Measurements from ENCODE around the gene TBC1D2. TPM values are rescaled to one million over a fixed set of nuclear protein-coding genes. Genes with fewer than 3 reads are reported as not detected.
A peak's percentile ranks its signal among the peaks of the same experiment; 100 is the strongest.

Gene TBC1D2
- total and polyA plus RNA-seq, 2 of the 13 experiments (the other 11 are each of a cell fraction or from before 2014, with no cell fraction given): 2.0 to 2.8 TPM

DNA sequence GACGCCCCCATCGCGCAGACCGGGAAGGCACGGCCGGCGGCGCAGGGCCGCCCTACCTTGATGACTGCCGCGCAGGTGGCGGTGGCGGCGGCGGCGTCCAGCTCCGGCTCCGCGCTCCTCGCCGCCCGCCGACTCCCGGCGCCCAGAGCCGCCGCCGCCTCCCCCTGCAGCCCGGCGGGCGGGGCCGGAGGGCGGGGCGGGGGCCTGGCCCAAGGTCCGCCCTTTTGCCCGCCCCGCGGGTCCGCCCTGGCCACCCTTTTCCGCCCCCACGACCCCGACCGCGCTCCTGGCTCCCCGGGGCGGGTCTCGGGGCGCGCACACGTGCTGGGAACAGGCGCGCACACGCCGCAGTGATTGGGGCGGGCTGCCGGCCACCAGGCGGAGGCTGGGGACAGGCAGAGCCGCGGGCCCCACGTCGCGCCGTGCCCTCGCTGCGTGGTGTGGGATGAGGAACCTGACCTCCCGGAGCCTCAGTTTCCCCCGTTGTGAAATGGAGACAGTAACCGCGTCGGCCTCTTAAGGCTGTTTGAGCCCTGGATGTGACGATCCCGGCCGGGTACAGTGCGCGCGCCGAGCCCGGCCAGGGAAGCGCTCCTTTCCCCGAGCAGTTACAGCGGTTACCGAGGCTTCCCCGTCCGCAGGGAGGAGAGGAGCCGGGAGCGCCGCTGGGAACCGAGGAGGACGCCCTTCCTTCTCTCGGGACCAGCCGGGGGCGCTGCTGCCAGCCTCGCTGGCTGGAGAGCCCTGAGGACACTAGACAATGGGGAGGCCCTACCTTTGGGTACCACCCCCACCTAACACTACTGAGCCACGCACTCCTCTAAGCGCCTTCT, 62.7 kb downstream of the TBC1D2 start, which contains the start of gene CORO2A (continued):
- TF ChIP-seq RFXAP (CRISPR knock-in tag; IDR thresholded peaks at IDR 0.05; ENCODE audit: borderline replicate concordance) (peak; percentile 82), HMG20A (CRISPR knock-in tag; IDR thresholded peaks at IDR 0.05; ENCODE audit: borderline replicate concordance) (no peak), ZNF484 (CRISPR knock-in tag; IDR thresholded peaks at IDR 0.05; ENCODE audit: borderline replicate concordance, low read depth) (0 out of 2 replicates have a peak, but pooled peaks have one; percentile 36), BCL6 (CRISPR knock-in tag; IDR thresholded peaks at IDR 0.05) (peak; percentile 41; the same call in 1 of the 2 replicates), ZNF263 (CRISPR knock-in tag; IDR thresholded peaks at IDR 0.05) (peak; percentile 88), FOXK1 (CRISPR knock-in tag; IDR thresholded peaks at IDR 0.05; ENCODE audit: borderline replicate concordance, low read depth) (no peak), CBX2 (IDR thresholded peaks at IDR 0.05; ENCODE audit: low read depth, low read length) (no peak), CBX2 (CRISPR knock-in tag; IDR thresholded peaks at IDR 0.05; ENCODE audit: low read depth) (no peak), ZNF790 (CRISPR knock-in tag; IDR thresholded peaks at IDR 0.05; ENCODE audit: borderline replicate concordance) (no peak), ZNF746 (CRISPR knock-in tag; IDR thresholded peaks at IDR 0.05) (peak; percentile 67; the same call in 1 of the 2 replicates), ELF1 (CRISPR knock-in tag; IDR thresholded peaks at IDR 0.05) (peak; percentile 25; the same call in 1 of the 2 replicates), ZFY (CRISPR knock-in tag; IDR thresholded peaks at IDR 0.05) (peak; percentile 75), ETV6 (CRISPR knock-in tag; conservative IDR thresholded peaks at IDR 0.05) (no peak; the same call in 1 of the 2 replicates), MEF2D (CRISPR knock-in tag; IDR thresholded peaks at IDR 0.05) (0 out of 2 replicates have a peak, but pooled peaks have one; percentile 48), HOXA5 (CRISPR knock-in tag; IDR thresholded peaks at IDR 0.05) (peak; percentile 91; the same call in 1 of the 2 replicates), ZNF788 (CRISPR knock-in tag; IDR thresholded peaks at IDR 0.05; ENCODE audit: borderline replicate concordance) (no peak; the same call in 1 of the 2 replicates), REPIN1 (CRISPR knock-in tag; IDR thresholded peaks at IDR 0.05; ENCODE audit: borderline replicate concordance, low read depth) (peak; percentile 76; the same call in 1 of the 2 replicates), POGZ (CRISPR knock-in tag; IDR thresholded peaks at IDR 0.05) (0 out of 2 replicates have a peak, but pooled peaks have one; percentile 40), PHF21A (CRISPR knock-in tag; IDR thresholded peaks at IDR 0.05) (peak; percentile 70), ZFP41 (CRISPR knock-in tag; IDR thresholded peaks at IDR 0.05; ENCODE audit: borderline replicate concordance) (no peak), NCOA1 (CRISPR knock-in tag; IDR thresholded peaks at IDR 0.05) (no peak), ZNF136 (CRISPR knock-in tag; IDR thresholded peaks at IDR 0.05; ENCODE audit: low read depth) (peak; percentile 88; the same call in 1 of the 2 replicates), SP5 (CRISPR knock-in tag; IDR thresholded peaks at IDR 0.05; ENCODE audit: borderline replicate concordance, low read depth) (peak; percentile 83)
- TF ChIP-seq, protein P1, sequence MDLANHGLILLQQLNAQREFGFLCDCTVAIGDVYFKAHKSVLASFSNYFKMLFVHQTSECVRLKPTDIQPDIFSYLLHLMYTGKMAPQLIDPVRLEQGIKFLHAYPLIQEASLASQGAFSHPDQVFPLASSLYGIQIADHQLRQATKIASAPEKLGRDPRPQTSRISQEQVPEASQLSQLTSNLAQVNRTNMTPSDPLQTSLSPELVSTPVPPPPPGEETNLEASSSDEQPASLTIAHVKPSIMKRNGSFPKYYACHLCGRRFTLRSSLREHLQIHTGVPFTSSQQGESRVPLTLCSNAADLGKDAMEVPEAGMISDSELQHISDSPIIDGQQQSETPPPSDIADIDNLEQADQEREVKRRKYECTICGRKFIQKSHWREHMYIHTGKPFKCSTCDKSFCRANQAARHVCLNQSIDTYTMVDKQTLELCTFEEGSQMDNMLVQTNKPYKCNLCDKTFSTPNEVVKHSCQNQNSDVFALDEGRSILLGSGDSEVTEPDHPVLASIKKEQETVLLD (CRISPR knock-in tag; IDR thresholded peaks at IDR 0.05; ENCODE audit: low read depth): no peak
- TF ChIP-seq, protein P2, sequence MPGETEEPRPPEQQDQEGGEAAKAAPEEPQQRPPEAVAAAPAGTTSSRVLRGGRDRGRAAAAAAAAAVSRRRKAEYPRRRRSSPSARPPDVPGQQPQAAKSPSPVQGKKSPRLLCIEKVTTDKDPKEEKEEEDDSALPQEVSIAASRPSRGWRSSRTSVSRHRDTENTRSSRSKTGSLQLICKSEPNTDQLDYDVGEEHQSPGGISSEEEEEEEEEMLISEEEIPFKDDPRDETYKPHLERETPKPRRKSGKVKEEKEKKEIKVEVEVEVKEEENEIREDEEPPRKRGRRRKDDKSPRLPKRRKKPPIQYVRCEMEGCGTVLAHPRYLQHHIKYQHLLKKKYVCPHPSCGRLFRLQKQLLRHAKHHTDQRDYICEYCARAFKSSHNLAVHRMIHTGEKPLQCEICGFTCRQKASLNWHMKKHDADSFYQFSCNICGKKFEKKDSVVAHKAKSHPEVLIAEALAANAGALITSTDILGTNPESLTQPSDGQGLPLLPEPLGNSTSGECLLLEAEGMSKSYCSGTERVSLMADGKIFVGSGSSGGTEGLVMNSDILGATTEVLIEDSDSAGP (CRISPR knock-in tag; IDR thresholded peaks at IDR 0.05; ENCODE audit: borderline replicate concordance): 0 out of 2 replicates have a peak, but pooled peaks have one; percentile 66
- TF ChIP-seq, protein P3, sequence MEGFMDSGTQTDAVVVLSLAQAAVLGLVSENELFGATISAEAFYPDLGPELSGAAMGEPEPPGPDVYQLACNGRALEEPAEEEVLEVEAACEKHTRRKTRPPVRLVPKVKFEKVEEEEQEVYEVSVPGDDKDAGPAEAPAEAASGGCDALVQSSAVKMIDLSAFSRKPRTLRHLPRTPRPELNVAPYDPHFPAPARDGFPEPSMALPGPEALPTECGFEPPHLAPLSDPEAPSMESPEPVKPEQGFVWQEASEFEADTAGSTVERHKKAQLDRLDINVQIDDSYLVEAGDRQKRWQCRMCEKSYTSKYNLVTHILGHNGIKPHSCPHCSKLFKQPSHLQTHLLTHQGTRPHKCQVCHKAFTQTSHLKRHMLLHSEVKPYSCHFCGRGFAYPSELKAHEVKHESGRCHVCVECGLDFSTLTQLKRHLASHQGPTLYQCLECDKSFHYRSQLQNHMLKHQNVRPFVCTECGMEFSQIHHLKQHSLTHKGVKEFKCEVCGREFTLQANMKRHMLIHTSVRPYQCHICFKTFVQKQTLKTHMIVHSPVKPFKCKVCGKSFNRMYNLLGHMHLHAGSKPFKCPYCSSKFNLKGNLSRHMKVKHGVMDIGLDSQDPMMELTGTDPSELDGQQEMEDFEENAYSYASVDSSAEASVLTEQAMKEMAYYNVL (CRISPR knock-in tag; IDR thresholded peaks at IDR 0.05; ENCODE audit: borderline replicate concordance): peak; percentile 67

All from HepG2 (cell line).